Activated CD8-positive, alpha-beta memory T cell treated with anti-CD3 and anti-CD28 coated beads for 24 hours (primary cell): ENCODE results near the gene PDE1A.

Experiments used
- DNase-seq: peaks from one replicate; pipeline ENCODE4 v3.0.0-alpha.2; 2020

PDE1A gene

GRCh38 chr2:182261860-182262387 is 164.9 kb downstream of the PDE1A start:
- DNase-seq, result no peak

GRCh38 chr2:182259629-182260150 is 167.1 kb downstream of the PDE1A start:
- DNase-seq, result no peak

- no peak for DNase-seq
Observed at GRCh38 chr2:182252534-182252933, 174.3 kb downstream of the PDE1A start.

GRCh38 chr2:182248898-182249297 is 177.9 kb downstream of the PDE1A start:
- DNase-seq, result no peak

- no peak for DNase-seq
Observed at GRCh38 chr2:182248362-182248761, 178.5 kb downstream of the PDE1A start.

- no peak for DNase-seq
Observed at GRCh38 chr2:182247831-182248230, 179.0 kb downstream of the PDE1A start.

GRCh38 chr2:182245963-182246362 is 180.9 kb downstream of the PDE1A start:
- no peak for DNase-seq

GRCh38 chr2:182242609-182243008 is 184.2 kb downstream of the PDE1A start:
- DNase-seq, result no peak

- DNase-seq, result no peak
Observed at GRCh38 chr2:182241936-182242335, 184.9 kb downstream of the PDE1A start.

- DNase-seq, result no peak
Observed at GRCh38 chr2:182240862-182241371, 185.9 kb downstream of the PDE1A start.

GRCh38 chr2:182230561-182230960 is 196.3 kb downstream of the PDE1A start:
- no peak for DNase-seq

- DNase-seq, result no peak
Observed at GRCh38 chr2:182229297-182229696, 197.5 kb downstream of the PDE1A start.

- DNase-seq, result no peak
Observed at GRCh38 chr2:182228741-182229140, 198.1 kb downstream of the PDE1A start.

GRCh38 chr2:182228073-182228473 is 198.8 kb downstream of the PDE1A start:
- DNase-seq, result no peak

GRCh38 chr2:182226807-182227206 is 200.0 kb downstream of the PDE1A start:
- no peak for DNase-seq

GRCh38 chr2:182224669-182225068 is 202.2 kb downstream of the PDE1A start:
- DNase-seq, result no peak

GRCh38 chr2:182220998-182221397 is 205.8 kb downstream of the PDE1A start:
- no peak for DNase-seq

GRCh38 chr2:182220335-182220734 is 206.5 kb downstream of the PDE1A start:
- DNase-seq, result no peak

- DNase-seq, result no peak
Observed at GRCh38 chr2:182210669-182211068, 216.2 kb downstream of the PDE1A start.

GRCh38 chr2:182208421-182208820 is 218.4 kb downstream of the PDE1A start:
- DNase-seq, result no peak

GRCh38 chr2:182207049-182207746 is 219.6 kb downstream of the PDE1A start:
- no peak for DNase-seq

- no peak for DNase-seq
Observed at GRCh38 chr2:182197529-182197928, 229.3 kb downstream of the PDE1A start.

- no peak for DNase-seq
Observed at GRCh38 chr2:182193291-182193690, 233.5 kb downstream of the PDE1A start.

- no peak for DNase-seq
Observed at GRCh38 chr2:182191061-182191460, 235.8 kb downstream of the PDE1A start.

GRCh38 chr2:182187130-182187529 is 239.7 kb downstream of the PDE1A start:
- DNase-seq, result no peak
